Gastrocnemius medialis (tissue), 4 donors: ENCODE measurements around the gene COMTD1.

Source experiments
- CTCF ChIP-seq, 5 experiments: fragments of 450-650 bp in 3 of 5; fragments of 200-600 bp in 2 of 5; sonication (generic) in 2 of 5; IDR thresholded peaks in 4 of 5; conservative IDR thresholded peaks in 1 of 5; 1 replicate in 4 of 5; 2 replicates in 1 of 5; pipeline ENCODE4 v1.5.1; 2016 to 2019; ENCODE audit warnings: antibody characterized with exemption in 5 of 5, mild to moderate bottlenecking in 3 of 5, moderate library complexity in 3 of 5
- POLR2A ChIP-seq, 2 donors: fragments of 450-650 bp; IDR thresholded peaks; one replicate each; pipeline ENCODE4 v1.6.1; 2017; ENCODE audit warnings: antibody characterized with exemption in 2 of 2, mild to moderate bottlenecking in 2 of 2, moderate library complexity in 2 of 2

GRCh38 chr10:75244487-75245353 is 9.0 kb upstream of the COMTD1 start:
- no peak for TF ChIP-seq POLR2A (IDR thresholded peaks at IDR 0.05)
- no peak for TF ChIP-seq CTCF (IDR thresholded peaks at IDR 0.05 in 4 of 5, conservative IDR thresholded peaks at IDR 0.05 in 1 of 5)
